HEK293 (cell line): Measurements from ENCODE around the gene CDC42EP2.

Experiments
- SP2 ChIP-seq: fragments of 450-650 bp; formaldehyde crosslinking; IDR thresholded peaks from 2 replicates; pipeline ENCODE4 v1.5.1; 2016; ENCODE audit warnings: missing biosample characterization, missing genetic modification characterization
- ZFHX2 ChIP-seq: fragments of 450-650 bp; formaldehyde crosslinking; conservative IDR thresholded peaks from 2 replicates; pipeline ENCODE4 v1.5.1; 2016; ENCODE audit warnings: missing biosample characterization, missing genetic modification characterization
- ZFP37 ChIP-seq: fragments of 450-650 bp; formaldehyde crosslinking; IDR thresholded peaks from 2 replicates; pipeline ENCODE4 v1.5.1; 2016; ENCODE audit warnings: missing biosample characterization, missing genetic modification characterization
- ZNF211 ChIP-seq: fragments of 450-650 bp; formaldehyde crosslinking; IDR thresholded peaks from 2 replicates; pipeline ENCODE4 v1.5.1; 2016; ENCODE audit warnings: low read depth, missing biosample characterization, missing genetic modification characterization
- ZNF274 ChIP-seq, 2 experiments: fragments of 200-500 bp in 1 of 2; fragments of 450-650 bp in 1 of 2; sonication (Bioruptor generic) in 1 of 2; formaldehyde crosslinking in 1 of 2; IDR thresholded peaks; 2 replicates each; pipeline versions ENCODE4 v1.5.1 to v1.6.1; 2014 to 2016; ENCODE audit warnings: borderline replicate concordance in 1 of 2, inconsistent platforms in 1 of 2, low read length in 1 of 2, missing biosample characterization in 1 of 2, missing genetic modification characterization in 1 of 2
- ZNF561 ChIP-seq: fragments of 450-650 bp; IDR thresholded peaks from 2 replicates; pipeline ENCODE4 v1.5.1; 2018; ENCODE audit warnings: missing biosample characterization, missing genetic modification characterization, borderline replicate concordance
- ZNF76 ChIP-seq: fragments of 450-650 bp; formaldehyde crosslinking; IDR thresholded peaks from 2 replicates; pipeline ENCODE4; 2016; ENCODE audit warnings: low read depth, missing biosample characterization, missing genetic modification characterization, borderline replicate concordance
- TF ChIP-seq, protein P1 (sequence below): fragments of 450-650 bp; formaldehyde crosslinking; IDR thresholded peaks from 2 replicates; pipeline ENCODE4 v1.5.1; 2016; ENCODE audit warnings: missing biosample characterization, missing genetic modification characterization
- TF ChIP-seq, protein P2 (sequence below): fragments of 450-650 bp; formaldehyde crosslinking; IDR thresholded peaks from 2 replicates; pipeline ENCODE4 v1.5.1; 2016; ENCODE audit warnings: missing biosample characterization, missing genetic modification characterization
- TF ChIP-seq, protein P3 (sequence below): fragments of 450-650 bp; formaldehyde crosslinking; IDR thresholded peaks from 2 replicates; pipeline ENCODE4 v1.5.1; 2017; ENCODE audit warnings: missing biosample characterization, missing genetic modification characterization

DNA sequence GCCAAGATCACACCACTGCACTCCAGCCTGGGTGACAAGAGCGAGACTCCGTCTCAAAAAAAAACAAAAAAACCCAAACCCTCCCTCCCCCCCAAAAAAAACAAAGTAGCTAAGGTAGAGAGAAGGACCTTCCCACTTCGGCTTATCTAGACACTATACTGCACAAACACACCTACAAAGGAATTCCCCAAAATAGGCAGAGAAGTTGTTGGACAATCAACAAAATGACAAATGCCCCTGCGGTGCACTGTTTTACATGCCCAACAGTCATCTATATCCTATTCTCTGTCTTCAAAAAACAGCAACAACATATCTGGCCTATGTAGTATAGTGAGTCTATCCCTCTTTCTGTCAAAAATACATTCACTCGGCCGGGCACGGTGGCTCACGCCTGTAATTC, 12.4 kb downstream of the CDC42EP2 start:
- TF ChIP-seq ZNF76 (no peak), ZFHX2 (no peak), ZNF211 (no peak), ZFP37 (tag by site-specific recombination) (no peak), ZNF561 (tag by site-specific recombination) (no peak), SP2 (tag by site-specific recombination) (no peak), ZNF274 (IDR thresholded peaks at IDR 0.05; ENCODE audit: low read length) (no peak), ZNF274 (tag by site-specific recombination; IDR thresholded peaks at IDR 0.05; ENCODE audit: borderline replicate concordance) (no peak)
- TF ChIP-seq, protein P1, sequence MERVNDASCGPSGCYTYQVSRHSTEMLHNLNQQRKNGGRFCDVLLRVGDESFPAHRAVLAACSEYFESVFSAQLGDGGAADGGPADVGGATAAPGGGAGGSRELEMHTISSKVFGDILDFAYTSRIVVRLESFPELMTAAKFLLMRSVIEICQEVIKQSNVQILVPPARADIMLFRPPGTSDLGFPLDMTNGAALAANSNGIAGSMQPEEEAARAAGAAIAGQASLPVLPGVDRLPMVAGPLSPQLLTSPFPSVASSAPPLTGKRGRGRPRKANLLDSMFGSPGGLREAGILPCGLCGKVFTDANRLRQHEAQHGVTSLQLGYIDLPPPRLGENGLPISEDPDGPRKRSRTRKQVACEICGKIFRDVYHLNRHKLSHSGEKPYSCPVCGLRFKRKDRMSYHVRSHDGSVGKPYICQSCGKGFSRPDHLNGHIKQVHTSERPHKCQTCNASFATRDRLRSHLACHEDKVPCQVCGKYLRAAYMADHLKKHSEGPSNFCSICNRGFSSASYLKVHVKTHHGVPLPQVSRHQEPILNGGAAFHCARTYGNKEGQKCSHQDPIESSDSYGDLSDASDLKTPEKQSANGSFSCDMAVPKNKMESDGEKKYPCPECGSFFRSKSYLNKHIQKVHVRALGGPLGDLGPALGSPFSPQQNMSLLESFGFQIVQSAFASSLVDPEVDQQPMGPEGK (tag by site-specific recombination): no peak
- TF ChIP-seq, protein P2, sequence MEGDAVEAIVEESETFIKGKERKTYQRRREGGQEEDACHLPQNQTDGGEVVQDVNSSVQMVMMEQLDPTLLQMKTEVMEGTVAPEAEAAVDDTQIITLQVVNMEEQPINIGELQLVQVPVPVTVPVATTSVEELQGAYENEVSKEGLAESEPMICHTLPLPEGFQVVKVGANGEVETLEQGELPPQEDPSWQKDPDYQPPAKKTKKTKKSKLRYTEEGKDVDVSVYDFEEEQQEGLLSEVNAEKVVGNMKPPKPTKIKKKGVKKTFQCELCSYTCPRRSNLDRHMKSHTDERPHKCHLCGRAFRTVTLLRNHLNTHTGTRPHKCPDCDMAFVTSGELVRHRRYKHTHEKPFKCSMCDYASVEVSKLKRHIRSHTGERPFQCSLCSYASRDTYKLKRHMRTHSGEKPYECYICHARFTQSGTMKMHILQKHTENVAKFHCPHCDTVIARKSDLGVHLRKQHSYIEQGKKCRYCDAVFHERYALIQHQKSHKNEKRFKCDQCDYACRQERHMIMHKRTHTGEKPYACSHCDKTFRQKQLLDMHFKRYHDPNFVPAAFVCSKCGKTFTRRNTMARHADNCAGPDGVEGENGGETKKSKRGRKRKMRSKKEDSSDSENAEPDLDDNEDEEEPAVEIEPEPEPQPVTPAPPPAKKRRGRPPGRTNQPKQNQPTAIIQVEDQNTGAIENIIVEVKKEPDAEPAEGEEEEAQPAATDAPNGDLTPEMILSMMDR: no peak
- TF ChIP-seq, protein P3, sequence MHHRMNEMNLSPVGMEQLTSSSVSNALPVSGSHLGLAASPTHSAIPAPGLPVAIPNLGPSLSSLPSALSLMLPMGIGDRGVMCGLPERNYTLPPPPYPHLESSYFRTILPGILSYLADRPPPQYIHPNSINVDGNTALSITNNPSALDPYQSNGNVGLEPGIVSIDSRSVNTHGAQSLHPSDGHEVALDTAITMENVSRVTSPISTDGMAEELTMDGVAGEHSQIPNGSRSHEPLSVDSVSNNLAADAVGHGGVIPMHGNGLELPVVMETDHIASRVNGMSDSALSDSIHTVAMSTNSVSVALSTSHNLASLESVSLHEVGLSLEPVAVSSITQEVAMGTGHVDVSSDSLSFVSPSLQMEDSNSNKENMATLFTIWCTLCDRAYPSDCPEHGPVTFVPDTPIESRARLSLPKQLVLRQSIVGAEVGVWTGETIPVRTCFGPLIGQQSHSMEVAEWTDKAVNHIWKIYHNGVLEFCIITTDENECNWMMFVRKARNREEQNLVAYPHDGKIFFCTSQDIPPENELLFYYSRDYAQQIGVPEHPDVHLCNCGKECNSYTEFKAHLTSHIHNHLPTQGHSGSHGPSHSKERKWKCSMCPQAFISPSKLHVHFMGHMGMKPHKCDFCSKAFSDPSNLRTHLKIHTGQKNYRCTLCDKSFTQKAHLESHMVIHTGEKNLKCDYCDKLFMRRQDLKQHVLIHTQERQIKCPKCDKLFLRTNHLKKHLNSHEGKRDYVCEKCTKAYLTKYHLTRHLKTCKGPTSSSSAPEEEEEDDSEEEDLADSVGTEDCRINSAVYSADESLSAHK (tag by site-specific recombination): no peak
